ENCODE results near the gene GOLPH3L.
A peak's percentile ranks its signal among the peaks of the same experiment; 100 is the strongest.
"Not testable (repeated sequence)": the region's sequence is repeated elsewhere in the genome, so short reads cannot be mapped to it uniquely, and the experiment has no call there.

GOLPH3L gene

GRCh38 chr1:150696995-150697927 is at the start of gene GOLPH3L:
TSS of gene GOLPH3L (minus strand) at chr1:150697154. CDS start at chr1:150694838, 2,316 bp downstream.
- peak; percentile 97 for DNase-seq

- no peak for DNase-seq
Measured at GRCh38 chr1:150730130-150730721, 33.3 kb upstream of the GOLPH3L start.

- DNase-seq: no peak
Measured at GRCh38 chr1:150724336-150724735, 27.4 kb upstream of the GOLPH3L start.

GRCh38 chr1:150720703-150721102 is 23.7 kb upstream of the GOLPH3L start, which contains the start of gene HORMAD1:
TSS of gene HORMAD1 (minus strand) at chr1:150720895. CDS start at chr1:150719505, 1,390 bp downstream.
- DNase-seq: no peak

GRCh38 chr1:150720098-150720497 is 23.1 kb upstream of the GOLPH3L start:
- DNase-seq: no peak

- no peak for DNase-seq
Measured at GRCh38 chr1:150718225-150718891, 21.4 kb upstream of the GOLPH3L start.

GRCh38 chr1:150709031-150709430 is 12.1 kb upstream of the GOLPH3L start:
- DNase-seq: not testable (repeated sequence)

GRCh38 chr1:150708595-150708994 is 11.6 kb upstream of the GOLPH3L start:
- no peak for DNase-seq

- DNase-seq: no peak
Measured at GRCh38 chr1:150706091-150706490, 9.1 kb upstream of the GOLPH3L start.

- DNase-seq: no peak
Measured at GRCh38 chr1:150703427-150703826, 6.5 kb upstream of the GOLPH3L start.

GRCh38 chr1:150696590-150696989 is 364 bp downstream of the GOLPH3L start:
- DNase-seq: no peak

- DNase-seq: no peak
Measured at GRCh38 chr1:150696162-150696561, 792 bp downstream of the GOLPH3L start.

GRCh38 chr1:150695561-150695960 is 1.4 kb downstream of the GOLPH3L start:
- no peak for DNase-seq

- no peak for DNase-seq
Measured at GRCh38 chr1:150692720-150693119, 4.2 kb downstream of the GOLPH3L start.

GRCh38 chr1:150688763-150689162 is 8.2 kb downstream of the GOLPH3L start:
- no peak for DNase-seq

GRCh38 chr1:150686275-150686674 is 10.7 kb downstream of the GOLPH3L start:
- DNase-seq: no peak

GRCh38 chr1:150683914-150684313 is 13.0 kb downstream of the GOLPH3L start:
- DNase-seq: no peak

- no peak for DNase-seq
Measured at GRCh38 chr1:150678988-150679387, 18.0 kb downstream of the GOLPH3L start.

GRCh38 chr1:150674881-150675280 is 22.1 kb downstream of the GOLPH3L start:
- DNase-seq: no peak

- DNase-seq: no peak
Measured at GRCh38 chr1:150663321-150663720, 33.6 kb downstream of the GOLPH3L start.

- no peak for DNase-seq
Measured at GRCh38 chr1:150662811-150663210, 34.1 kb downstream of the GOLPH3L start.

- DNase-seq: no peak
Measured at GRCh38 chr1:150661156-150661555, 35.8 kb downstream of the GOLPH3L start.

- no peak for DNase-seq
Measured at GRCh38 chr1:150660584-150660983, 36.4 kb downstream of the GOLPH3L start.

- DNase-seq: not testable (repeated sequence)
Measured at GRCh38 chr1:150657064-150657463, 39.9 kb downstream of the GOLPH3L start.

Measured in NCI-H1436 treated with DMSO at 0.1 percent for 48 hours (cell line).